ENCODE results near the gene MINDY4. TPM values are rescaled to one million over a fixed set of nuclear protein-coding genes. Genes with fewer than 3 reads are reported as not detected.

MINDY4 gene
- total RNA-seq, 1 experiment from 2014 or later = 1.8 TPM

DNA sequence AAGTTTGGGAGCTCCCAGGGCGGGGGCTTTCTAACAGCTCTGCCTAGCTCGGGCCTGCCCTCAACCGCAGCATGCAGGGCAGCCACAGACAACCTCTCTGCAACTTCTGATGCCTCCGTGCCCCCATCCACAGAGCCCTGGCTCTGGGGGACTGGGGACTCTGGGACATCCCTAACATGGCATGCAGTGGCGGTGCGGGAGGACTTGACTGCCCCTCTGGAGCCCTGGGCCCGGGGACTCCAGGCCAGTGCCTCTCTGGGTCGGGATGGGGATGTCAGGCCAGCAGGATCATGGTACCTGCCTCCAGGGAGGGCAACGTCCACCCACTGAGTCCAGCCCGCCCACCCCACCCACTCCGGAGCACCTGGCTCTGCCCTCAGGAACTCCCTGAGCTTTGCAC lies 139.9 kb downstream of the MINDY4 start:
- no peak for DNase-seq (ENCODE audit: low spot score)
- H3K36me3 Mint-ChIP-seq = no peaks in the 10 kb centered on the region
- H3K9me3 Mint-ChIP-seq = no peaks in the 10 kb centered on the region
- H3K4me3 Mint-ChIP-seq = no peak overlapping the region
- H3K27me3 Mint-ChIP-seq (ENCODE audit: low read depth) = no peaks in the 10 kb centered on the region
- no peak overlapping the region for H3K27ac Mint-ChIP-seq
- CTCF ChIA-PET = interaction anchor here (0.6 to 2.0 kb wide), 4 partner anchors 27 to 212 kb away, joined by 3 to 12 read pairs (median 3); no protein-coding TSS in a partner anchor
- no peak for ATAC-seq
- POLR2A ChIA-PET = no interaction called here
- TF ChIP-seq CDX4 (CRISPR knock-in tag; IDR thresholded peaks at IDR 0.05; ENCODE audit: borderline replicate concordance) (no peak), HMGA2 (CRISPR knock-in tag; IDR thresholded peaks at IDR 0.05) (no peak), AFF4 (CRISPR knock-in tag; IDR thresholded peaks at IDR 0.05; ENCODE audit: borderline replicate concordance) (no peak), GRHL2 (CRISPR knock-in tag; IDR thresholded peaks at IDR 0.05; ENCODE audit: insufficient replicate concordance, severe bottlenecking) (no peak), TP53 (CRISPR knock-in tag; IDR thresholded peaks at IDR 0.05) (no peak), NFYB (CRISPR knock-in tag; conservative IDR thresholded peaks at IDR 0.05; ENCODE audit: low read depth) (no peak), MYBL2 (CRISPR knock-in tag; IDR thresholded peaks at IDR 0.05) (no peak), CREB1 (CRISPR knock-in tag; IDR thresholded peaks at IDR 0.05) (no peak), MAX (CRISPR knock-in tag; IDR thresholded peaks at IDR 0.05) (no peak), IRF2 (CRISPR knock-in tag; IDR thresholded peaks at IDR 0.05; ENCODE audit: borderline replicate concordance, low read depth) (no peak), AR (CRISPR knock-in tag; IDR thresholded peaks at IDR 0.05) (no peak), PRRX2 (CRISPR knock-in tag; IDR thresholded peaks at IDR 0.05) (no peak)
- TF ChIP-seq, protein P1, sequence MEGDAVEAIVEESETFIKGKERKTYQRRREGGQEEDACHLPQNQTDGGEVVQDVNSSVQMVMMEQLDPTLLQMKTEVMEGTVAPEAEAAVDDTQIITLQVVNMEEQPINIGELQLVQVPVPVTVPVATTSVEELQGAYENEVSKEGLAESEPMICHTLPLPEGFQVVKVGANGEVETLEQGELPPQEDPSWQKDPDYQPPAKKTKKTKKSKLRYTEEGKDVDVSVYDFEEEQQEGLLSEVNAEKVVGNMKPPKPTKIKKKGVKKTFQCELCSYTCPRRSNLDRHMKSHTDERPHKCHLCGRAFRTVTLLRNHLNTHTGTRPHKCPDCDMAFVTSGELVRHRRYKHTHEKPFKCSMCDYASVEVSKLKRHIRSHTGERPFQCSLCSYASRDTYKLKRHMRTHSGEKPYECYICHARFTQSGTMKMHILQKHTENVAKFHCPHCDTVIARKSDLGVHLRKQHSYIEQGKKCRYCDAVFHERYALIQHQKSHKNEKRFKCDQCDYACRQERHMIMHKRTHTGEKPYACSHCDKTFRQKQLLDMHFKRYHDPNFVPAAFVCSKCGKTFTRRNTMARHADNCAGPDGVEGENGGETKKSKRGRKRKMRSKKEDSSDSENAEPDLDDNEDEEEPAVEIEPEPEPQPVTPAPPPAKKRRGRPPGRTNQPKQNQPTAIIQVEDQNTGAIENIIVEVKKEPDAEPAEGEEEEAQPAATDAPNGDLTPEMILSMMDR (IDR thresholded peaks at IDR 0.05) = no peak
- TF ChIP-seq, protein P2, sequence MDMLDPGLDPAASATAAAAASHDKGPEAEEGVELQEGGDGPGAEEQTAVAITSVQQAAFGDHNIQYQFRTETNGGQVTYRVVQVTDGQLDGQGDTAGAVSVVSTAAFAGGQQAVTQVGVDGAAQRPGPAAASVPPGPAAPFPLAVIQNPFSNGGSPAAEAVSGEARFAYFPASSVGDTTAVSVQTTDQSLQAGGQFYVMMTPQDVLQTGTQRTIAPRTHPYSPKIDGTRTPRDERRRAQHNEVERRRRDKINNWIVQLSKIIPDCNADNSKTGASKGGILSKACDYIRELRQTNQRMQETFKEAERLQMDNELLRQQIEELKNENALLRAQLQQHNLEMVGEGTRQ (CRISPR knock-in tag; IDR thresholded peaks at IDR 0.05) = no peak
- TF ChIP-seq, protein P3, sequence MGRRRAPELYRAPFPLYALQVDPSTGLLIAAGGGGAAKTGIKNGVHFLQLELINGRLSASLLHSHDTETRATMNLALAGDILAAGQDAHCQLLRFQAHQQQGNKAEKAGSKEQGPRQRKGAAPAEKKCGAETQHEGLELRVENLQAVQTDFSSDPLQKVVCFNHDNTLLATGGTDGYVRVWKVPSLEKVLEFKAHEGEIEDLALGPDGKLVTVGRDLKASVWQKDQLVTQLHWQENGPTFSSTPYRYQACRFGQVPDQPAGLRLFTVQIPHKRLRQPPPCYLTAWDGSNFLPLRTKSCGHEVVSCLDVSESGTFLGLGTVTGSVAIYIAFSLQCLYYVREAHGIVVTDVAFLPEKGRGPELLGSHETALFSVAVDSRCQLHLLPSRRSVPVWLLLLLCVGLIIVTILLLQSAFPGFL (CRISPR knock-in tag; IDR thresholded peaks at IDR 0.05; ENCODE audit: borderline replicate concordance) = no peak
- TF ChIP-seq, protein P4, sequence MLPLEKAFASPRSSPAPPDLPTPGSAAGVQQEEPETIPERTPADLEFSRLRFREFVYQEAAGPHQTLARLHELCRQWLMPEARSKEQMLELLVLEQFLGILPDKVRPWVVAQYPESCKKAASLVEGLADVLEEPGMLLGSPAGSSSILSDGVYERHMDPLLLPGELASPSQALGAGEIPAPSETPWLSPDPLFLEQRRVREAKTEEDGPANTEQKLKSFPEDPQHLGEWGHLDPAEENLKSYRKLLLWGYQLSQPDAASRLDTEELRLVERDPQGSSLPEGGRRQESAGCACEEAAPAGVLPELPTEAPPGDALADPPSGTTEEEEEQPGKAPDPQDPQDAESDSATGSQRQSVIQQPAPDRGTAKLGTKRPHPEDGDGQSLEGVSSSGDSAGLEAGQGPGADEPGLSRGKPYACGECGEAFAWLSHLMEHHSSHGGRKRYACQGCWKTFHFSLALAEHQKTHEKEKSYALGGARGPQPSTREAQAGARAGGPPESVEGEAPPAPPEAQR (CRISPR knock-in tag; IDR thresholded peaks at IDR 0.05) = no peak
- H3K4me1 Mint-ChIP-seq = peaks cover 12% of the 10 kb centered on the region

Measured in WTC11 (cell line).